ENCODE measurements around the gene ALKBH4.
A peak's percentile ranks its signal among the peaks of the same experiment; 100 is the strongest.

Gene ALKBH4

GRCh38 chr7:102466097-102466496 is 1.4 kb upstream of the ALKBH4 start:
- Histone ChIP-seq H3K4me1 (ENCODE audit: insufficient read depth, low read length, poor library complexity, severe bottlenecking) (peaks cover 20% of the 10 kb centered on the region), H3K4me2 (ENCODE audit: low read depth, low read length, poor library complexity, severe bottlenecking) (peak overlapping the region; percentile 82), H3K9ac (ENCODE audit: low read depth, low read length, poor library complexity, severe bottlenecking) (no peak overlapping the region), H3K27me3 (ENCODE audit: insufficient read depth, low read length, poor library complexity, severe bottlenecking) (no peaks in the 10 kb centered on the region), H3F3A (ENCODE audit: low read depth) (no peaks in the 10 kb centered on the region), H3K9me2 (replicated peaks; ENCODE audit: low read depth, low read length) (no peaks in the 10 kb centered on the region), H3K36me3 (ENCODE audit: insufficient read depth, low read length) (no peaks in the 10 kb centered on the region), H3K9me3 (ENCODE audit: insufficient read depth, low read depth, low read length) (no peaks in the 10 kb centered on the region), H4K20me1 (ENCODE audit: insufficient read depth, low read length, poor library complexity, severe bottlenecking) (no peaks in the 10 kb centered on the region), H3K79me2 (ENCODE audit: insufficient read depth, low read length) (peaks cover 36% of the 10 kb centered on the region), H3K4me3 (ENCODE audit: low read length, poor library complexity, severe bottlenecking) (peak overlapping the region; percentile 90), H2AFZ (ENCODE audit: low read length) (no peak overlapping the region)
- TF ChIP-seq CTCF (conservative IDR thresholded peaks at IDR 0.05; ENCODE audit: low read length): no peak
- TF ChIP-seq EZH2phosphoT487 (IDR thresholded peaks at IDR 0.05; ENCODE audit: borderline replicate concordance): no peak

DNA sequence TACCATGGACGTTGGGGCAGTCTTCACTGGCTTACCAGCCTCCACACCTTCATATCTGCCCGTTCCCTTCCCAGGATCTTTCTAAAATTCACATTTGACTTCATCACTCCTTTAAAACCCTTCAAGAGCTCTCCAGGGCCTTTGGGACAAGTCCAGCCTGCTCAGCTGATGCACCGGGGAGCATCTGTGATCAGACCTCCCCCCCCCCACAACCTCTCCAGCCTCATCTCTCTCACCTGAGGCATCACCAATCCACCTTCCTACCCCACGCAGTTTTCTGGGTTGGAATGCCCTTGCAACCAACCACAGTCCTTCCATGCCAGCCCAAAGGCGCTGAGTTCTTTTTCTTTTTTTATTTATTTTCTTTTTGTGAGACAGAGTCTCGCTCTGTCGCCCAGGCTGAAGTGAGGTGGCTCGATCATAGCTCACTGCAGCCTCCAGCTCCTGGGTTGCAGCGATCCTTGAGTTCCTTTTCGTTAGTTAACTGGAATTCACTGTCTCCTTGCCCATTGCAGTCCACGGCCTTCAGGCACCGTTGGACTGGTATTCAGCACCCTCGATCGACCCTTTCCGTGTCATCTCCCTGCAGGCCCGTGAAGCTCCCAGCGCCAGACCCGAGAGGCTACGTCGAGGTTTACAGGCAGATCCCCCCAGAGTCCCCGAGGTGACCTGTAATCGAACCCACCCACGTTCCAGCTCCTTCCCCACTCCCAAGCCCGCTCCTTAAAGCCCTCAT is 654 bp downstream of the ALKBH4 start:
- Histone ChIP-seq H4K20me1 (ENCODE audit: insufficient read depth, low read length, poor library complexity, severe bottlenecking) (no peaks in the 10 kb centered on the region), H3K79me2 (ENCODE audit: insufficient read depth, low read length) (peaks cover 36% of the 10 kb centered on the region), H2AFZ (ENCODE audit: low read length) (peak overlapping the region; percentile 97), H3K9ac (ENCODE audit: low read depth, low read length, poor library complexity, severe bottlenecking) (peak overlapping the region; percentile 91), H3K4me1 (ENCODE audit: insufficient read depth, low read length, poor library complexity, severe bottlenecking) (peaks cover 20% of the 10 kb centered on the region), H3K4me2 (ENCODE audit: low read depth, low read length, poor library complexity, severe bottlenecking) (peak overlapping the region; percentile 92), H3K4me3 (ENCODE audit: low read length, poor library complexity, severe bottlenecking) (peak overlapping the region; percentile 90), H3F3A (ENCODE audit: low read depth) (no peaks in the 10 kb centered on the region), H3K9me2 (replicated peaks; ENCODE audit: low read depth, low read length) (no peaks in the 10 kb centered on the region), H3K27me3 (ENCODE audit: insufficient read depth, low read length, poor library complexity, severe bottlenecking) (no peaks in the 10 kb centered on the region), H3K9me3 (ENCODE audit: insufficient read depth, low read depth, low read length) (no peaks in the 10 kb centered on the region), H3K36me3 (ENCODE audit: insufficient read depth, low read length) (no peaks in the 10 kb centered on the region)
- TF ChIP-seq CTCF (conservative IDR thresholded peaks at IDR 0.05; ENCODE audit: low read length) (no peak), EZH2phosphoT487 (IDR thresholded peaks at IDR 0.05; ENCODE audit: borderline replicate concordance) (no peak)

DNA sequence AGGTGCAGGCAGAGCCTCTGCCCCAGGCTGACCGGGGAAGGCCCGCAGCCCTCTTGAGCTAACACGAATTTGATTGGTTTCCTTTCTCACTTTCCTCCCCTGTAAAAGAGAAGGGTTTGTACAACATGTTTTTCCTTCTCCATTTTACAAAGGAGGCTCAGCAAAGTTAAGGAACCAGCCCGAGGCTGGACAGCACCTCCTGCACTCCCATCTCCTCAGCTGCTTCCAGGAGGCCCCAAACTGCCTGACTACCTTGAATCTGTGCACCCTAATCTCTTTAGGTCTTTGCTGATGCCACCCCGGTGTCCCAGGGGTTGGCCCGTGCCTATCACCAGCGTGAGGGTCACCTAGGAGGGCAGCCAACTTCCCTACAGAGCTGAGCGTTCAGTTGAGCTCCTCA is 4.2 kb downstream of the ALKBH4 start:
- Histone ChIP-seq H3K4me3 (ENCODE audit: low read length, poor library complexity, severe bottlenecking) (no peak overlapping the region), H3F3A (ENCODE audit: low read depth) (no peaks in the 10 kb centered on the region), H3K9ac (ENCODE audit: low read depth, low read length, poor library complexity, severe bottlenecking) (no peak overlapping the region), H3K4me1 (ENCODE audit: insufficient read depth, low read length, poor library complexity, severe bottlenecking) (peaks cover 14% of the 10 kb centered on the region), H3K36me3 (ENCODE audit: insufficient read depth, low read length) (peaks cover 11% of the 10 kb centered on the region; the same call in 1 of the 2 replicates), H2AFZ (ENCODE audit: low read length) (no peak overlapping the region), H3K79me2 (ENCODE audit: insufficient read depth, low read length) (peaks cover 29% of the 10 kb centered on the region), H3K9me3 (ENCODE audit: insufficient read depth, low read depth, low read length) (no peaks in the 10 kb centered on the region), H4K20me1 (ENCODE audit: insufficient read depth, low read length, poor library complexity, severe bottlenecking) (no peaks in the 10 kb centered on the region), H3K27me3 (ENCODE audit: insufficient read depth, low read length, poor library complexity, severe bottlenecking) (no peaks in the 10 kb centered on the region), H3K9me2 (replicated peaks; ENCODE audit: low read depth, low read length) (no peaks in the 10 kb centered on the region), H3K4me2 (ENCODE audit: low read depth, low read length, poor library complexity, severe bottlenecking) (no peak overlapping the region)
- no peak for TF ChIP-seq EZH2phosphoT487 (IDR thresholded peaks at IDR 0.05; ENCODE audit: borderline replicate concordance)
- no peak for TF ChIP-seq CTCF (conservative IDR thresholded peaks at IDR 0.05; ENCODE audit: low read length)

Measured in Loucy (cell line).